Psoas muscle (tissue), 8 donors: ENCODE data around the gene TRPM2. TPM values are rescaled to one million over a fixed set of nuclear protein-coding genes. Genes with fewer than 3 reads are reported as not detected.

ENCODE experiments used
- ATAC-seq, 4 donors: fragments of 200-7000 bp; cut with Tn5 transposase; one replicate each; pipeline ENCODE4 v1.9.1; 2020; ENCODE audit warnings: moderate library complexity in 3 of 4, mild to moderate bottlenecking in 2 of 4
- DNase-seq, 2 donors: peaks; one replicate each; pipeline ENCODE4 v3.0.0-alpha.2; 2020
- H3K27ac ChIP-seq: fragments of 200-600 bp; one replicate; pipeline ENCODE4 v1.8.0; 2022
- H3K27me3 ChIP-seq, 3 donors: fragments of 200-600 bp in 1 of 3; one replicate each; pipeline versions ENCODE4 v1.6.1 to v1.8.0; 2013 to 2022; ENCODE audit warnings: low read length in 2 of 3, mild to moderate bottlenecking in 2 of 3, moderate library complexity in 1 of 3; ENCODE audit not compliant: insufficient read depth in 3 of 3
- H3K36me3 ChIP-seq, 2 donors: fragments of 200-600 bp in 1 of 2; one replicate each; pipeline versions ENCODE4 v1.6.1 to v1.8.0; 2013 to 2022; ENCODE audit warnings: low read depth in 1 of 2, mild to moderate bottlenecking in 1 of 2, moderate library complexity in 1 of 2; ENCODE audit not compliant: insufficient read depth in 1 of 2
- H3K4me1 ChIP-seq: fragments of 200-600 bp; one replicate; pipeline ENCODE4 v1.8.0; 2022
- H3K4me3 ChIP-seq: fragments of 200-600 bp; one replicate; pipeline ENCODE4 v1.8.0; 2022; ENCODE audit warnings: mild to moderate bottlenecking
- H3K9me3 ChIP-seq: fragments of 200-600 bp; one replicate; pipeline ENCODE4 v1.8.0; 2022
- CTCF ChIP-seq: fragments of 200-600 bp; IDR thresholded peaks from one replicate; pipeline ENCODE4 v1.8.0; 2022; ENCODE audit warnings: antibody characterized with exemption
- WGBS, 3 donors: extraction: QIAGEN DNeasy Blood & Tissue Kit; methylation state at CpG; one replicate each; pipeline versions ENCODE4 v1.1.6 to v1.1.7; 2013; 5-methylcytosine and 5-hydroxymethylcytosine counted together
- intact Hi-C, 2 donors: fragments of 100-400 bp; cut with DNase I; formaldehyde crosslinking; loops; one replicate each; pipeline versions ENCODE4 v1.11.0 to v1.14.2; 2022
- polyA plus RNA-seq, 3 donors: library from polyadenylated mRNA; stranded (reverse); fragments of 200-250 nt; gene quantifications; one replicate each; pipeline ENCODE4 v1.2.3, GENCODE V29; 2013
- total RNA-seq, 4 donors: library from RNA; stranded (reverse); fragmentation: NEBNext Ultra II Directional in 2 of 4; extraction: Animal tissue kit (Norgen Biotek cat#: 25700) in 2 of 4; gene quantifications; one replicate each; pipeline versions ENCODE4 v1.2.1 to v1.2.4, GENCODE V29; 2021 to 2023
- donor health status: healthy with polysubstance abuse.
- donor health status: DM: no; HTN: no; CAD: no; lungs with moderate emphysema.
- donor health status: Bipolar disorder and iron deficiency.
- donor health status: healthy.
- donor health status: DM: yes; HTN: yes; CAD: no.
- donor health status: DM: no; HTN: no; CAD: no.
- donor health status: DM: no; HTN: no; CAD: no.
- donor health status: DM: yes; HTN: yes; CAD: no.

The TRPM2 gene
- total and polyA plus RNA-seq, 7 donors, result 0.08 to 1.7 (median 0.76) TPM

DNA sequence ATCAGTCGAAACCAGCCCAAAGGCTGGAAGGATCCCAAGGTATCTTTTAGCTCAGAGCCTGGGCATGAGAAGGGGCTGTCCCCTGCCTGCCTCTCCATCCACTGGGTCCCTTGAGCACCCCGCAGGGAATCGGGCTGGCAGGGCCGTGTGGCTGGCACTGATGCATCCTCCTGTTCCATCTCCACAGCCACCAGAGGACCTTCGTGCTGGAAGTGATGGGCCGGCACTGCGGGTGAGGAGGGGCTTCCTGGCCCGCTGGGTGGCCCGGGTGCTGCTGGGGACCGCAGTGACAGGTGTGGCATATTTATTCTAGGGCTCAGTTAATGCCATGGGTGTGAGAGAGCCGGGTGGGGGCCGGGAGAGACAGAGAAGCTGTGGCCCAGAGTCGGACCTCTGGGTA, 40.0 kb upstream of the TRPM2 start:
- no peaks in the 10 kb centered on the region for H3K9me3 ChIP-seq
- H3K27ac ChIP-seq, result no peak overlapping the region
- no peak for TF ChIP-seq CTCF
- H3K4me1 ChIP-seq, result no peaks in the 10 kb centered on the region
- intact Hi-C loops, result no loop called here
- peaks cover 0 to 48% of the 10 kb centered on the region in 2 donors for H3K36me3 ChIP-seq
- 87 to 88% (median 88%) methylated on average over 13 of the region's 13 CpGs for WGBS, 3 donors
- no peak for ATAC-seq
- H3K4me3 ChIP-seq, result no peak overlapping the region
- no peak for DNase-seq
- no peaks in the 10 kb centered on the region for H3K27me3 ChIP-seq

- H3K36me3 ChIP-seq, result peaks cover 0 to 53% of the 10 kb centered on the region in 2 donors
- intact Hi-C loops, result no loop called here
- TF ChIP-seq CTCF, result no peak
These were observed 39.3 kb upstream of the TRPM2 start for GRCh38 chr21:44314128-44314527.

DNA sequence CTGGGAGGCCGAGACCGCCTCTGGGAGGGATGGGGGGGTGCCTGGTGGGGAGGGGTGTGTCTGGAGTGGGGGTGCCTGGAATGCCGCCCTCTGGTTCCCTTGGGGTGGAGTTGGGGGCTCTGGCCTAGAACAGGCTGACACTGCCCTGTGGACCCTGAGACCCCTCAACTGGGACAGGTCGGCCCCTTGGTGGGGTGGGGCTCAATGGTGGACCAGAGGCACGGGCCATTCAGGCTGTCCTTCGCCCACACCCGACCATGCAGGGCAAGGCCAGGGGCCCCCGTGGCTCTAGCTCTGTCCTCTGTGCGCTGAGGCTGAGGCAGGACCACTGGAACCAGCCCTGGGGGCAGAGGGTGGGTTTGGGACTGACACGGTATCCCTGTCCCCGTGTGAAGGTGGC, 38.9 kb upstream of the TRPM2 start:
- no peaks in the 10 kb centered on the region for H3K4me1 ChIP-seq
- peaks cover 0 to 55% of the 10 kb centered on the region in 2 donors for H3K36me3 ChIP-seq
- no peak for TF ChIP-seq CTCF
- 90 to 95% (median 94%) methylated on average over 10 to 11 of the region's 11 CpGs for WGBS, 3 donors
- H3K4me3 ChIP-seq, result no peak overlapping the region
- no peak overlapping the region for H3K27ac ChIP-seq
- intact Hi-C loops, result no loop called here
- H3K9me3 ChIP-seq, result no peaks in the 10 kb centered on the region
- DNase-seq (no peak), ATAC-seq (no peak)
- H3K27me3 ChIP-seq, result no peaks in the 10 kb centered on the region

More at GRCh38 chr21:44314128-44314527, 39.3 kb upstream of the TRPM2 start:
- no peak for DNase-seq
- no peak for ATAC-seq
- WGBS, 3 donors, result 87 to 95% (median 90%) methylated on average over 12 to 15 of the region's 15 CpGs
- Histone ChIP-seq H3K9me3 (no peaks in the 10 kb centered on the region), H3K27me3 (no peaks in the 10 kb centered on the region), H3K27ac (no peak overlapping the region), H3K4me3 (no peak overlapping the region), H3K4me1 (no peaks in the 10 kb centered on the region)

DNA sequence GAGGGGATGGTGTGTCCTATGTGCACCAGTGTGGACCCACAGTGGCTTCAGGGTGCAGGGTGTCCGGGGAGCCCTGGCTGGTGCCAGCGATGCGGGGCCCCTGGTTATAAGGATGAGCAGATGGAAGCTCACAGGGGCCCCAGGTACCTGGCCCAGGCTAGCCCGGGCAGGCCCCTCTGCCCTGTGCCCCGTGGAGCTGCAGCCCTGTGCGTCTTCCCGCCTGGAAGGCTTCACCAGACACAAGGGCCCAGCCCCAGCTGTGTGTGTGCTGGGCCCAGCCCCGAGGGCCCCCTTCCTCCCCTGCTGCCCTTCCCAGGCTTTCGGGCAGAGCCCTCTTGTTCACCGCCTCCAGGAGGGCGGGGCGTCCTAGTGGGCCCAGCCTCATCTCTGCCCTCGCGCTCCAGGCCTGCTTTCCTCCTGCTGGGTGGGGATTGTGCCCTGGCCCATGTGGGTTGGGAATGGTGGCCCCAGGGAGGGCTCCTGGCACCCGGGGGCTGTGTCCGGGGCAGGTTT, 37.7 kb upstream of the TRPM2 start:
- Histone ChIP-seq H3K9me3 (no peaks in the 10 kb centered on the region), H3K36me3 (peaks cover 0 to 50% of the 10 kb centered on the region in 2 donors), H3K4me1 (no peaks in the 10 kb centered on the region), H3K4me3 (no peak overlapping the region), H3K27me3 (no peaks in the 10 kb centered on the region), H3K27ac (no peak overlapping the region)
- no peak for TF ChIP-seq CTCF
- 88 to 91% (median 90%) methylated on average over 15 to 16 of the region's 16 CpGs for WGBS, 3 donors
- ATAC-seq, result no peak
- intact Hi-C loops, result no loop called here
- no peak for DNase-seq

GRCh38 chr21:44316277-44316900, 37.0 kb upstream of the TRPM2 start:
- ATAC-seq (no peak), DNase-seq (no peak)
- intact Hi-C loops, result no loop called here
- TF ChIP-seq CTCF, result no peak
- Histone ChIP-seq H3K9me3 (no peaks in the 10 kb centered on the region), H3K4me3 (no peak overlapping the region), H3K27me3 (no peaks in the 10 kb centered on the region), H3K36me3 (peaks cover 0 to 46% of the 10 kb centered on the region in 2 donors), H3K27ac (no peak overlapping the region), H3K4me1 (no peaks in the 10 kb centered on the region)
- 92 to 93% (median 93%) methylated on average over 26 to 27 of the region's 27 CpGs for WGBS, 3 donors
